Smooth muscle cell (in vitro differentiated cells): ENCODE results near the gene RABL2A. TPM values are rescaled to one million over a fixed set of nuclear protein-coding genes. Genes with fewer than 3 reads are reported as not detected.
"Not testable (repeated sequence)": the region's sequence is repeated elsewhere in the genome, so short reads cannot be mapped to it uniquely, and the experiment has no call there.

ENCODE experiments used
- DNase-seq: peaks from one replicate; lab custom pipeline; 2025; ENCODE audit not compliant: unreplicated experiment; lab: John Stamatoyannopoulos, UW
- H2AFZ ChIP-seq: fragments of 200-600 bp; sonication (generic); 2 replicates; pipeline ENCODE4 v1.6.0; 2016; ENCODE audit warnings: antibody characterized with exemption, low read depth, mild to moderate bottlenecking
- H3F3A ChIP-seq: fragments of 200-600 bp; sonication (generic); 2 replicates; pipeline ENCODE4 v1.6.0; 2017; ENCODE audit warnings: antibody characterized with exemption, low read depth
- H3K27ac ChIP-seq: fragments of 200-600 bp; sonication (generic); 2 replicates; pipeline ENCODE4 v1.5.1; 2016; ENCODE audit warnings: low read depth, mild to moderate bottlenecking
- H3K27me3 ChIP-seq: fragments of 200-600 bp; sonication (generic); 2 replicates; pipeline ENCODE4 v1.6.1; 2016; ENCODE audit warnings: low read depth, mild to moderate bottlenecking
- H3K36me3 ChIP-seq: fragments of 200-600 bp; sonication (generic); 2 replicates; pipeline ENCODE4 v1.5.1; 2016; ENCODE audit warnings: low read depth
- H3K4me1 ChIP-seq: fragments of 200-600 bp; sonication (generic); 2 replicates; pipeline ENCODE4 v1.5.1; 2016; ENCODE audit warnings: low read depth
- H3K4me2 ChIP-seq: fragments of 200-600 bp; sonication (generic); 2 replicates; pipeline ENCODE4 v1.6.0; 2016; ENCODE audit warnings: mild to moderate bottlenecking
- H3K4me3 ChIP-seq: fragments of 200-600 bp; sonication (generic); 2 replicates; pipeline ENCODE4 v1.5.1; 2016; ENCODE audit warnings: mild to moderate bottlenecking
- H3K79me2 ChIP-seq: fragments of 200-600 bp; sonication (generic); 2 replicates; pipeline ENCODE4 v1.6.0; 2016; ENCODE audit warnings: low read depth, mild to moderate bottlenecking
- H3K9ac ChIP-seq: fragments of 200-600 bp; sonication (generic); 2 replicates; pipeline ENCODE4 v1.6.0; 2016; ENCODE audit warnings: low read depth
- H3K9me3 ChIP-seq: fragments of 200-600 bp; sonication (generic); replicated peaks from 2 replicates; pipeline ENCODE4 v1.5.1; 2016; ENCODE audit warnings: low read depth
- H4K20me1 ChIP-seq: fragments of 200-600 bp; sonication (generic); 2 replicates; pipeline ENCODE4 v1.6.0; 2016; ENCODE audit warnings: low read depth
- WGBS: methylation state at CpG from one replicate; pipeline ENCODE4 v1.1.7; 2016; ENCODE audit warnings: low lambda C conversion rate; 5-methylcytosine and 5-hydroxymethylcytosine counted together
- polyA plus RNA-seq: library from polyadenylated mRNA; unstranded; fragments of >200 nt; fragmentation: Nextera tagmentation; extraction: Ambion mirVana; gene quantifications from 2 replicates; pipeline ENCODE4 v1.2.1, GENCODE V29; 2016
- total RNA-seq: library from RNA; depleted of rRNA; stranded (reverse); fragments of >200 nt; gene quantifications from 2 replicates; pipeline ENCODE4 v1.2.3, GENCODE V29; 2014

RABL2A gene
- total and polyA plus RNA-seq, 2 experiments from 2014 or later = 10.9 to 11.3 TPM

DNA sequence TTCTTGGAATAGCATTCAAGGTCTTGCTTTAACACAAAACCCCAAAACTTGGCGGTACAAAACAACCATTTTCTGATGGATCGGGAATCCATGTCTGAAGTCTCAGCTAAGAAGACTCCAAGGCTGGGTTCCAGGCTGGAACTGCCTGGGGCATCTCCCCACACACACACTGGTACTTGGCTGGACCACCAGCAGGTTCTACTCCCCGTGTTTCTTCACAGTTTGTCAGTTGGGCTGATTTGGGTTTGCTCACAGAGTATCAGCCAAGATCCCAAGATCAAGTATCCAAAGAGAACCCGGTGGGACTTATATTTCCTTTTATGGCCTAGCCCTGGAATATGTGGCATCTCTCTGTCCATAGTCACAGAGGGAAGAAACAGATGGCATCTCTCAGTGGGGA, 9.2 kb downstream of the RABL2A start:
- 96% methylated on average over 2 of the region's 4 CpGs for WGBS

DNA sequence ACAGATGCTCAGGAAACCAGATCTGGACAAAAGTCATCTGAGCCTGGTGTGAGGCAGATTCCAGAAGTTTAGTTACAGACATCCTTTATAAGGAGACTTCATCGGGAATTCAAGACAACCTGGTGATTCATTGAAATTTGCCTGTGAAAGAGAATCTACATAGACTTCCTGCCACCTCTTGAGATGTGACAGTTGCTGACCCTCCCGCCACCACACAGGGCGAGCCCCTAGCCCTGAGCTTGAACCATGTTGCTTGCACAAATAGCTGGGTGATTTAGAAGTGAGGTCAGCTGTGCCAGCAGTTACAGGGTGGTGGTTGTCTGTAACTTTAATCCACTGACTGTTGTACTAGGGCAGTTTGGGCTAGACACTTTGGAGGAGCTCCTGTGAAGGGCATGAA, 11.0 kb downstream of the RABL2A start:
- not testable (repeated sequence) for H3F3A ChIP-seq, H3K9me3 ChIP-seq, H3K4me2 ChIP-seq, DNase-seq, H3K79me2 ChIP-seq, H3K4me1 ChIP-seq, H3K9ac ChIP-seq, H3K27ac ChIP-seq, H3K4me3 ChIP-seq, H3K36me3 ChIP-seq, H2AFZ ChIP-seq, H4K20me1 ChIP-seq, H3K27me3 ChIP-seq
- 83% methylated on average over 3 of the region's 3 CpGs for WGBS

More for the DNA sequence above, 9.2 kb downstream of the RABL2A start:
- H2AFZ ChIP-seq, H3F3A ChIP-seq, H4K20me1 ChIP-seq, H3K9me3 ChIP-seq, H3K27ac ChIP-seq, H3K27me3 ChIP-seq, DNase-seq, H3K79me2 ChIP-seq, H3K9ac ChIP-seq, H3K4me1 ChIP-seq, H3K4me2 ChIP-seq, H3K36me3 ChIP-seq, H3K4me3 ChIP-seq: not testable (repeated sequence)

DNA sequence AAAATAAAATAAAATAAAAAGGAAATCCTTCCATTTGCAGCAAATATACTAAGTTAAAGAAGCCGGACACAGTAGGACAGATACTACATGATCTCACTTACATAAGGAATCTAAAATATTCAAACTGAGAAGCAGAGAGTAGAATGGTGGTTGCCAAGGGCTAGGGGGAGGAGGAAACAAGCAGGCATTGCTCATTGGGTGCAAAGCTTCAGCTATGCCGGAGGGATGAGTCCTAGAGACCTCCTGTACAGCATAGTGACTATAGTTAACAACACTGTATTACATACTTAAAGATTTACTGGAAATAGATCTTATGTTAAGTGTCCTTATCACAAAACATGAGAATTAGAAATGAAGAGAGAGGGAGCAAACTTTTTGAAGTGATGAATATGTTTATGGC, 19.2 kb downstream of the RABL2A start:
- not testable (repeated sequence) for H3F3A ChIP-seq, H3K4me1 ChIP-seq, H3K4me2 ChIP-seq, H3K27me3 ChIP-seq, H3K9me3 ChIP-seq, H3K79me2 ChIP-seq, H4K20me1 ChIP-seq, H3K27ac ChIP-seq, H3K4me3 ChIP-seq, H2AFZ ChIP-seq, H3K9ac ChIP-seq, DNase-seq, H3K36me3 ChIP-seq
- 89% methylated on average over 2 of the region's 2 CpGs for WGBS

DNA sequence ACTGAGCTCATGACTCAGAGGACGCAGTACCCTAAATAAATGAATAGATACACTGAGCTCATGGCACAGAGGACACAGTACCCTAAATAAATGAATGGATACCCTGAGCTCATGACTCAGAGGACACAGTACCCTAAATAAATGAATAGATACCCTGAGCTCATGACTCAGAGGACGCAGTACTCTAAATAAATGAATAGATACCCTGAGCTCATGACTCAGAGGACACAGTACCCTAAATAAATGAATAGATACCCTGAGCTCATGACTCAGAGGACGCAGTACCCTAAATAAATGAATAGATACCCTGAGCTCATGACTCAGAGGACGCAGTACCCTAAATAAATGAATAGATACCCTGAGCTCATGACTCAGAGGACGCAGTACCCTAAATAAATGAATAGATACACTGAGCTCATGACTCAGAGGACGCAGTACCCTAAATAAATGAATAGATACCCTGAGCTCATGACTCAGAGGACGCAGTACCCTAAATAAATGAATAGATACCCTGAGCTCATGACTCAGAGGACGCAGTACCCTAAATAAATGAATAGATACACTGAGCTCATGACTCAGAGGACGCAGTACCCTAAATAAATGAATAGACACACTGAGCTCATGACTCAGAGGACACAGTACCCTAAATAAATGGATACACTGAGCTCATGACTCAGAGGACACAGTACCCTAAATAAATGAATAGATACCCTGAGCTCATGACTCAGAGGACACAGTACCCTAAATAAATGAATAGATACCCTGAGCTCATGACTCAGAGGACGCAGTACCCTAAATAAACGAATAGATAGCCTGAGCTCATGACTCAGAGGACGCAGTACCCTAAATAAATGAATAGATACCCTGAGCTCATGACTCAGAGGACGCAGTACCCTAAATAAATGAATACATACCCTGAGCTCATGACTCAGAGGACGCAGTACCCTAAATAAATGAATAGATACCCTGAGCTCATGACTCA, 24.1 kb downstream of the RABL2A start:
- not testable (repeated sequence) for H3K27ac ChIP-seq, DNase-seq, H3K9ac ChIP-seq, H3K9me3 ChIP-seq, H3K79me2 ChIP-seq, H3K36me3 ChIP-seq, H3K4me1 ChIP-seq, H3F3A ChIP-seq, H4K20me1 ChIP-seq, H3K4me2 ChIP-seq, H2AFZ ChIP-seq, H3K4me3 ChIP-seq, H3K27me3 ChIP-seq
- WGBS = 51% methylated on average over 5 of the region's 14 CpGs

DNA sequence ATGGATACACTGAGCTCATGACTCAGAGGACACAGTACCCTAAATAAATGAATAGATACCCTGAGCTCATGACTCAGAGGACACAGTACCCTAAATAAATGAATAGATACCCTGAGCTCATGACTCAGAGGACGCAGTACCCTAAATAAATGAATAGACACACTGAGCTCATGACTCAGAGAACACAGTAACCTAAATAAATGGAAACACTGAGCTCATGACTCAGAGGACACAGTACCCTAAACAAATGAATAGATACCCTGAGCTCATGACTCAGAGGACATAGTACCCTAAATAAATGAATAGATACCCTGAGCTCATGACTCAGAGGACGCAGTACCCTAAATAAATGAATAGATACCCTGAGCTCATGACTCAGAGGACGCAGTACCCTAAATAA, 25.5 kb downstream of the RABL2A start:
- H3K79me2 ChIP-seq, H3K27ac ChIP-seq, H3K4me1 ChIP-seq, H3F3A ChIP-seq, H3K9me3 ChIP-seq, H3K36me3 ChIP-seq, H3K27me3 ChIP-seq, H4K20me1 ChIP-seq, H2AFZ ChIP-seq, H3K4me3 ChIP-seq, DNase-seq, H3K4me2 ChIP-seq, H3K9ac ChIP-seq: not testable (repeated sequence)
- no CpG with 5 or more reads among the region's 3 CpGs for WGBS

DNA sequence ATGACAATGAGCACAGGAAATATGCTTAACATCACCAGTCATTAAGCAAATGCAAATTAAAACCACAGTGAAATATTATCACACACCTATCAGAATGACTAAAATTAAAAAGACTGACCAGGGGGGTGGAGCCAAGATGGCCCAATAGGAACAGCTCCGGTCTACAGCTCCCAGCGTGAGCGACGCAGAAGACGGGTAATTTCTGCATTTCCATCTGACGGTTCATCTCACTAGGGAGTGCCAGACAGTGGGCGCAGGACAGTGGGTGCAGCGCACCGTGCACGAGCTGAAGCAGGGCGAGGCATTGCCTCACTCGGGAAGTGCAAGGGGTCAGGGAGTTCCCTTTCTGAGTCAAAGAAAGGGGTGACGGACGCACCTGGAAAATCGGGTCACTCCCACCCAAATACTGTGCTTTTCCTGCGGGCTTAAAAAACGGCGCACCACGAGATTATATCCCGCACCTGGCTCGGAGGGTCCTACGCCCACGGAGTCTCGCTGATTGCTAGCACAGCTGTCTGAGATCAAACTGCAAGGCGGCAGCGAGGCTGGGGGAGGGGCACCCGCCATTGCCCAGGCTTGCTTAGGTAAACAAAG, 29.1 kb downstream of the RABL2A start:
- DNase-seq, H3F3A ChIP-seq, H3K9ac ChIP-seq, H3K79me2 ChIP-seq, H4K20me1 ChIP-seq, H3K27ac ChIP-seq, H3K4me1 ChIP-seq, H3K36me3 ChIP-seq, H3K27me3 ChIP-seq, H3K9me3 ChIP-seq: not testable (repeated sequence)
- Histone ChIP-seq H3K4me2 (peak overlapping the region; percentile 74), H3K4me3 (peak overlapping the region; percentile 39), H2AFZ (peak overlapping the region; percentile 77)
- 42% methylated on average over 27 of the region's 27 CpGs for WGBS

DNA sequence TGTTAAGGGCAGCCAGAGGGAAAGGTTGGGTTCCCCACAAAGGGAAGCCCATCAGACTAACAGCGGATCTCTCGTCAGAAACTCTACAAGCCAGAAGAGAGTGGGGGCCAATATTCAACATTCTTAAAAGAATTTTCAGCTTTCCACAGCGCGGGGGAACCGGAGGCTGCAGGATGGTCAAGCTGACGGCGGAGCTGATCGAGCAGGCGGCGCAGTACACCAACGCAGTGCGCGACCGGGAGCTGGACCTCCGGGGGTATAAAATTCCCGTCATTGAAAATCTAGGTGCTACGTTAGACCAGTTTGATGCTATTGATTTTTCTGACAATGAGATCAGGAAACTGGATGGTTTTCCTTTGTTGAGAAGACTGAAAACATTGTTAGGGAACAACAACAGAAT, 30.7 kb downstream of the RABL2A start:
- not testable (repeated sequence) for H3K79me2 ChIP-seq, H3K27ac ChIP-seq
- WGBS = 95% methylated on average over 17 of the region's 17 CpGs

DNA sequence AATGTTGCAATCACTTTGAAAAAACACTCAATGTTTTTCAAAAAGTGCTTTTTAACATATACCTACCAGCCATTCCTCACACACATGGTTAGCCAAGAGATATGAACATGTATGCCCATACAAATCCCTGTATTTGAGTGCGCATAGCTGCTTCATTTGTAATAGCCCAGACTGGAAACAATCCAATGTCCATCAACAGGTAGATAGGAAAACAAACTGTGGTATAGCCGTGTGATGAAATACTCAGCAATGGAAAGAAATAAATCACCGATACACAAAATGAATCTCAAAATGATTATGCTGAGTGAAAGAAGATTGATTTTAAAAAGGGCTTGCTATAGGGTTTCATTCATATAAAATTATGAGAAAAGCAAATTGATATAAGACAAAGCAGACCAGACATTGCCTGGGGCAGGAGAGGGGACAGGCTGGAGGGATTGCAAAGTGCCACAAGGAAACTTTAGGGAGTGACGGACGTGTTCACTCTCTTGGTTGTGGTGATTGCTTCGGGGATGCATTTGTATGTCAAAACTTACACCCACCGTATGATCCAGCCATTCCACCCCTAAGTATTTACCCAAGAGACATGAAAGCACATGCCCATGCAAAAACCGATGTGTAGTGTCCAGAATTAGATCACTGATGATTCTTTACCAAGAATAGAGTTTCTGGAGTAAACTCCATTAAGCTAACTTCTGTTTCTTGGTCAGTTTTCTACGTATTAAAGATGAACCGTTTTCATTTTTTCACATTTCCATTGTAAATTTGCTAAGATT, 36.4 kb downstream of the RABL2A start:
- H3K79me2 ChIP-seq, H3K4me2 ChIP-seq, H3K36me3 ChIP-seq, H4K20me1 ChIP-seq, H2AFZ ChIP-seq, H3K9ac ChIP-seq, H3K4me1 ChIP-seq, H3K27me3 ChIP-seq, H3F3A ChIP-seq, H3K4me3 ChIP-seq, H3K27ac ChIP-seq, H3K9me3 ChIP-seq, DNase-seq: not testable (repeated sequence)
- 88% methylated on average over 10 of the region's 10 CpGs for WGBS

More for the DNA sequence above, 30.7 kb downstream of the RABL2A start:
- not testable (repeated sequence) for H2AFZ ChIP-seq, DNase-seq, H3F3A ChIP-seq, H3K4me3 ChIP-seq, H4K20me1 ChIP-seq, H3K27me3 ChIP-seq, H3K4me1 ChIP-seq, H3K9me3 ChIP-seq, H3K36me3 ChIP-seq, H3K9ac ChIP-seq, H3K4me2 ChIP-seq
